ENCODE results near the gene ST6GALNAC3.

Gene ST6GALNAC3

DNA sequence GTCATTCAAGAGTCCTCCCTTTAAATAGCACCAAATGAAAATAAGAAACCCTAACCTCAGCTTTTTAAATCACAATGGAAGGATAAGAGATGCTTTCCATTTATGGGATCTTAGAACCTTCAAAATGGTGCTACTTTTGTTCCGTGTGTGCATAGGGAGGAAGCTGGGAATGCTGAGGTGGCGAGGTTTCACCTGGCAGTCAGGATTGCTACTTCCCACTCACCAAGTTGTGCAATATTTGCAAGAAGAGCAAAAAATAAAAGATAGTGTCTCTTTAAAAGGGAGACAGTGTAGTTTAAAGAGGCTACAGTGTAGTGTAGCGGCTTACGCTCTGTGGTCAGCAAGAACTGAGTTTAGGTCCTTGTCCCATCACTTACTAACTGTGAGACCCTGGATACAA, 400.4 kb downstream of the ST6GALNAC3 start:
- TF ChIP-seq, protein P1, sequence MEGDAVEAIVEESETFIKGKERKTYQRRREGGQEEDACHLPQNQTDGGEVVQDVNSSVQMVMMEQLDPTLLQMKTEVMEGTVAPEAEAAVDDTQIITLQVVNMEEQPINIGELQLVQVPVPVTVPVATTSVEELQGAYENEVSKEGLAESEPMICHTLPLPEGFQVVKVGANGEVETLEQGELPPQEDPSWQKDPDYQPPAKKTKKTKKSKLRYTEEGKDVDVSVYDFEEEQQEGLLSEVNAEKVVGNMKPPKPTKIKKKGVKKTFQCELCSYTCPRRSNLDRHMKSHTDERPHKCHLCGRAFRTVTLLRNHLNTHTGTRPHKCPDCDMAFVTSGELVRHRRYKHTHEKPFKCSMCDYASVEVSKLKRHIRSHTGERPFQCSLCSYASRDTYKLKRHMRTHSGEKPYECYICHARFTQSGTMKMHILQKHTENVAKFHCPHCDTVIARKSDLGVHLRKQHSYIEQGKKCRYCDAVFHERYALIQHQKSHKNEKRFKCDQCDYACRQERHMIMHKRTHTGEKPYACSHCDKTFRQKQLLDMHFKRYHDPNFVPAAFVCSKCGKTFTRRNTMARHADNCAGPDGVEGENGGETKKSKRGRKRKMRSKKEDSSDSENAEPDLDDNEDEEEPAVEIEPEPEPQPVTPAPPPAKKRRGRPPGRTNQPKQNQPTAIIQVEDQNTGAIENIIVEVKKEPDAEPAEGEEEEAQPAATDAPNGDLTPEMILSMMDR (conservative IDR thresholded peaks at IDR 0.05): no peak
- no peak overlapping the region for H3K27ac ChIP-seq

DNA sequence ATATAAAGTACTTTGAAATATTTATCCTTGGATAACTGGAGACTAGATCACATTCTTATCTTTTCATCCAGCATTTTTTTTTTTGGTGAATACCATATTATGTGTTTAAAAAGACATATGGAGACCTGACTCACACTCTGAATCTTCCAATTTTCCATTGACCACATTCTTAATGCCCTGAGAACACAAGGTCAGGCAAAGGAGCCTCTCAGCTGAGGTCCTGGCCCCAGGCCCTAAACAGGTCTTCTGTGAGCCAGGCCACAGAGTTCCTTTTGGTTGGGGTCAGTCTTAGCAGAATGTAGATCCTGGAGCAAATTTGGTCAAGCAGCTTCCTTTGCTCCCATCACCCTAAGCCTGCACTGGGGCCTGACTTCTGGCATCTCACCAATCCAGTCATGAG, 402.6 kb downstream of the ST6GALNAC3 start:
- TF ChIP-seq, protein P1 (conservative IDR thresholded peaks at IDR 0.05): no peak
- no peak overlapping the region for H3K27ac ChIP-seq

DNA sequence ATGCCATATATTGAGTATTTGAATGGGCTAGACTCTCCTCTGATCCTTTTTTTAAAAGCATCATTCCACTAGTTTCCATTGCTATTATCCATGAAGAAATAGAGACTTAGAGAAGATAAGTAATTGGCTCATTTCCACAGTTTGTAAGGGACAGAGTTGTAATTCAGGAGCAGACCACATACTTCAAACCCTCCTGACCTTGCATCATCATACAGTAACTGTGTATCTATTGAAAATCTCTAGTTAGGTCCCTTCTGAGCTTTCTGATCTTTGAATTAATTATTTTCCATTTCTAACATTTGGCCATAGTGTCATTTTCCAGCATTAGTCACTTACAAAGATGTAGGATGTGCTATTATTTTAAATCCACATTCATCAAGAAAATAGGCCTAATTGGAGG, 406.3 kb downstream of the ST6GALNAC3 start:
- TF ChIP-seq, protein P1 (conservative IDR thresholded peaks at IDR 0.05): no peak

DNA sequence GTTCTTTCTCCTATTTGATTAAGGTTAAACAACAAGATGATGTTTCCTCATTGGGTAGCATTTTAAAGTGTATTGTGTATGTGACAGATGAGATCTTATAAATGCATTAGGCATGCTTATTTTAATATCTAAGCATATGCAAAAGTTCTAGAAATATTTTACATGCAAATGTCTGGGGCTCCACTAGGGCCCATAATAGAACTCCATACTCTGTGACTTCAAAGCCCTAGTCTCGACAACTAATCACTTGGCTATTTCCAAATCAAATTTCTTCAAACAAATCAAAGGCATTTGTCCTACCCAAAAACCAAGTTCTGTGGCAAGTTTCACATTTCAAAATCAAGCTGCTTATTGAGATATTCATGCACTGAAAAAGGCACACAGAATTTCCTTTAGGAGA, 407.1 kb downstream of the ST6GALNAC3 start:
- H3K27ac ChIP-seq: no peak overlapping the region
- TF ChIP-seq, protein P1 (conservative IDR thresholded peaks at IDR 0.05): no peak

More for the DNA sequence above, 406.3 kb downstream of the ST6GALNAC3 start:
- no peak overlapping the region for H3K27ac ChIP-seq

DNA sequence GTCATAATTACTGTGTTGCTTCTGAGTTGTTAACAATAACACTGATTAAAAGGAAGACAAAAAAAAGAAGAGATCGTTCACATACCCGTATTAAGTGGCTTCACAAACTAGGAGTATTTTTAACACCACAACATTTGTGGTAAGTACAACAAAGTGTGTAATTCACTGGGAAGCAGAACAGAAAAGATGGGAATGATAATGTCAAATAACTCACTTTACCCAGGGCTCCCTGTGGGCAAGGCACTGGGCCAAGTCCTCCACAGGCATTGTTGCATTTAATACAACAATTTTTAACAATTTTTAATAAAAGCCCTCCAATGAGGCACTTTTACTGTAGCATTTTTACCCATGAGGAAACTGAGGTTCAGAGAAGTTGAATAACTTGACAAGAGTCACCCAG, 407.7 kb downstream of the ST6GALNAC3 start:
- TF ChIP-seq, protein P1 (conservative IDR thresholded peaks at IDR 0.05): no peak
- no peak overlapping the region for H3K27ac ChIP-seq

DNA sequence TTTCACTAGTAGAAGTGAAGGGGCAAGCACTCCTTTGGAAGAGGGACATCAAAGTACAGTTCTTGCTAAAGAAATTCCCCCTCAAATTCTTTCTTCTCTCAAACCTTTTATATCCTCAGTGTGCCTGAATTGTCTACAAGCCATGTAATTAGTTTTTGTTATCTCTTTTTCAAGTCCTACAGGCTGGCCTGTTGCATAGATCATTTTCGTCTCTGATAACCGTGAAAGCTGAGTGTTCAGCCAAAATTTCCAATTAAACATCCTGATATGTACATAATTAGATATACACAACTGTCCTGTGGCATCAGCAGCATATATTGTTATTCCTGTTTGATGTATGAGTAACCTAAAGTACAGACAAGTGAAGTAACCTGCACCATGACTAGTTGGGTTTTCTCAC, 417.2 kb downstream of the ST6GALNAC3 start:
- TF ChIP-seq, protein P1 (conservative IDR thresholded peaks at IDR 0.05): no peak
- no peak overlapping the region for H3K27ac ChIP-seq

DNA sequence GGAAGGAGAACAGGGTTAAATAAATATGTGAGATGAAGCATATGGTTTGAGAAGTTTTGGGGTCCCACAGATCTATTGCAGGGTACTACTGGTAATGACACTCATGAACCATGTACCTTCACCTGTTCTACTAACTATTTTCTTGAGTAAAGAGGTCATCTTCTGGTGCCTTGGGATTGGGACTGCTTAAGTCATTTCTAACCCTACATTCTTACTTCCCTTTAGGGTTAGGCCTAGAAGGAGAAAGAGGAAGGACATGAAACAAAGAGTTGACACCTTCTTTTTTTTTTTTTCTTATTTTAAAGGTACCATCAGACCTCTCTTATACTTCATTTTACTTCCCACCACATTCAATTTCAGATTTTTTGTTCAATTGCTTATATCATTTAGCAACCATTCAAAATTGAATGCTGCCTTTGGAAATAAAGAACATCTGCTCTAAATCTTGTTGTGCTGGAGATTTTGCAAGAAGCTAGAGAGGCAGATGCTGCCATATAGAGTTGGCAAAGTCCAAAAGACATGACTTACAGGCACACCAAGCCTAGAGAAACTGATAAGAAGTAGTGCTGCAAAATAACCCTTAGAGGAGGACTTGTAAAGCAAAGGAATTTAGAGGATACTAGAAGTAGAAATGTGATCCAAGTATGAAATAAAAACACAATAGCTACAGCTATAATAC, 418.3 kb downstream of the ST6GALNAC3 start:
- TF ChIP-seq, protein P1 (conservative IDR thresholded peaks at IDR 0.05): no peak
- no peak overlapping the region for H3K27ac ChIP-seq

Data from VCaP (cell line).